K562 (cell line): ENCODE data around the gene PIGB. TPM values are rescaled to one million over a fixed set of nuclear protein-coding genes. Genes with fewer than 3 reads are reported as not detected.
A peak's percentile ranks its signal among the peaks of the same experiment; 100 is the strongest.

Experiments
- ATAC-seq: fragments of 200-7000 bp; cut with Tn5 transposase; 3 replicates; pipeline ENCODE4 v1.9.1; 2020; ENCODE audit warnings: moderate library complexity
- BruUV-seq: library from RNA; stranded (reverse); fragments of 400-500 nt; replicated peaks from 2 replicates; lab custom pipeline; 2021; lab: Mats Ljungman, UMichigan
- CTCF ChIA-PET: fragments of 300-600 bp; formaldehyde crosslinking; extraction: SDS; loops from one replicate; lab custom pipeline; 2021; ENCODE audit warnings: low intra/inter-chr PET ratio; lab: Yijun Ruan, JAX
- POLR2A ChIA-PET: fragments of 300-600, 350-650 bp; sonication (Branson Sonifier 250); formaldehyde crosslinking; extraction: SDS; loops from one replicate; lab custom pipeline; 2021; ENCODE audit warnings: antibody characterized with exemption, inconsistent platforms; lab: Yijun Ruan, JAX
- DNase-seq, 4 experiments: peaks; one replicate each; pipeline versions ENCODE4 v3.0.0 to v3.0.0-alpha.2; 2011 to 2018; ENCODE audit warnings: low spot score in 3 of 4, mixed read lengths in 3 of 4; ENCODE audit errors: extremely low read depth in 1 of 4
- FAIRE-seq: peaks from 2 replicates; lab custom pipeline; 2011; peaks lifted over from hg19 to GRCh38; lab: Jason Lieb, UNC
- H2AFZ ChIP-seq: 2 replicates; pipeline ENCODE4 v1.6.0; 2011; ENCODE audit warnings: low read depth, low read length, control low read depth, inconsistent platforms
- H3K27ac ChIP-seq: fragments of 200-600 bp; 3 replicates; pipeline ENCODE4 v1.8.0; 2011; ENCODE audit warnings: low read depth, mild to moderate bottlenecking, control low read depth, inconsistent platforms, low read length, moderate library complexity, mixed read lengths; ENCODE audit errors: extremely low read depth
- H3K27me3 ChIP-seq, 2 experiments: fragments of 300-600 bp in 1 of 2; 2 replicates in 1 of 2; 3 replicates in 1 of 2; pipeline versions ENCODE4 v1.6.0 to v1.8.0; 2011; ENCODE audit warnings: inconsistent platforms in 2 of 2, low read length in 2 of 2, mild to moderate bottlenecking in 1 of 2, mixed read lengths in 1 of 2, moderate library complexity in 1 of 2; ENCODE audit not compliant: control insufficient read depth in 2 of 2, insufficient read depth in 2 of 2
- H3K36me3 ChIP-seq: fragments of 300-600 bp; 3 replicates; pipeline ENCODE4 v1.8.0; 2011; ENCODE audit warnings: mild to moderate bottlenecking, low read length, inconsistent platforms; ENCODE audit not compliant: control insufficient read depth, insufficient read depth
- H3K4me1 ChIP-seq, 2 experiments: fragments of 200-600 bp in 1 of 2; replicated peaks in 1 of 2; 2 replicates in 1 of 2; 3 replicates in 1 of 2; pipeline versions ENCODE4 v1.5.1 to v1.8.0; 2011; ENCODE audit warnings: inconsistent platforms in 2 of 2, low read length in 2 of 2, mild to moderate bottlenecking in 1 of 2, mixed read lengths in 1 of 2, moderate library complexity in 1 of 2; ENCODE audit not compliant: control insufficient read depth in 2 of 2, insufficient read depth in 2 of 2
- H3K4me2 ChIP-seq: 2 replicates; pipeline ENCODE4 v1.6.1; 2011; ENCODE audit warnings: low read length, control low read depth, inconsistent platforms, mixed read lengths; ENCODE audit not compliant: insufficient read depth
- H3K4me3 ChIP-seq: fragments of 200-600 bp; sonication (generic), shearing (Covaris generic); 2 replicates; pipeline ENCODE4 v1.5.1; 2016; ENCODE audit warnings: control low read depth, inconsistent platforms
- H3K79me2 ChIP-seq: fragments of 200-600 bp; 3 replicates; pipeline ENCODE4 v1.8.0; 2011; ENCODE audit warnings: low read length, inconsistent platforms; ENCODE audit not compliant: control insufficient read depth, insufficient read depth
- H3K9ac ChIP-seq, 2 experiments: 2 replicates each; pipeline versions ENCODE4 v1.6.0 to v1.6.1; 2011; ENCODE audit warnings: low read depth in 2 of 2, low read length in 2 of 2, control low read depth in 1 of 2, inconsistent platforms in 1 of 2, mild to moderate bottlenecking in 1 of 2, mixed read lengths in 1 of 2; ENCODE audit not compliant: insufficient read depth in 1 of 2
- H3K9me1 ChIP-seq: one replicate; pipeline ENCODE4 v1.6.0; 2011; ENCODE audit warnings: inconsistent platforms, mild to moderate bottlenecking, low read length, moderate library complexity; ENCODE audit not compliant: control insufficient read depth, insufficient read depth
- H3K9me3 ChIP-seq: replicated peaks from 2 replicates; pipeline ENCODE4 v1.5.1; 2011; ENCODE audit warnings: low read depth, low read length, inconsistent platforms; ENCODE audit not compliant: control insufficient read depth, insufficient read depth
- H4K20me1 ChIP-seq: replicated peaks from 2 replicates; pipeline ENCODE4 v1.6.1; 2011; ENCODE audit warnings: low read length, inconsistent platforms, mixed read lengths; ENCODE audit not compliant: control insufficient read depth, insufficient read depth
- FOSL1 ChIP-seq: fragments of 200-800 bp; sonication (Bioruptor generic); conservative IDR thresholded peaks from 2 replicates; pipeline ENCODE4 v1.6.1; 2016; ENCODE audit warnings: missing genetic modification characterization, missing compliant biosample characterization
- SMARCE1 ChIP-seq: fragments of 450-650 bp; IDR thresholded peaks from 2 replicates; pipeline ENCODE4 v1.7.1; 2016; ENCODE audit warnings: mild to moderate bottlenecking
- TCF7L2 ChIP-seq: fragments of 150-350 bp; IDR thresholded peaks from 2 replicates; pipeline ENCODE4 v1.6.1; 2016; ENCODE audit warnings: low read depth, mild to moderate bottlenecking, low read length, moderate library complexity
- U2AF1 ChIP-seq: fragments of 200-400 bp; formaldehyde crosslinking; optimal IDR thresholded peaks from 2 replicates; pipeline ENCODE3; 2017; ENCODE audit warnings: mild to moderate bottlenecking, low read depth, low read length, moderate library complexity
- ZBTB8A ChIP-seq: fragments of 450-650 bp; IDR thresholded peaks from 2 replicates; pipeline ENCODE4 v1.6.1; 2018; ENCODE audit warnings: mild to moderate bottlenecking, moderate library complexity; ENCODE audit not compliant: partially characterized antibody
- ZNF175 ChIP-seq: fragments of 200-800 bp; sonication (Bioruptor generic); IDR thresholded peaks from 2 replicates; pipeline ENCODE4 v1.6.1; 2016; ENCODE audit warnings: low read depth, mild to moderate bottlenecking, missing genetic modification characterization, missing compliant biosample characterization
- ZNF589 ChIP-seq: fragments of 200-800 bp; sonication (Bioruptor generic); IDR thresholded peaks from 2 replicates; pipeline ENCODE4 v1.6.1; 2016; ENCODE audit warnings: low read depth, missing genetic modification characterization, missing compliant biosample characterization
- WGBS: fragments of 100-300 bp; shearing (Covaris generic); methylation state at CpG from one replicate; pipeline ENCODE4 v1.1.6; 2016; ENCODE audit warnings: low coverage, mixed read lengths; ENCODE audit not compliant: insufficient coverage; ENCODE audit errors: missing lambda C conversion rate; 5-methylcytosine and 5-hydroxymethylcytosine counted together
- in situ Hi-C: fragments of 300-500 bp; cut with MboI; formaldehyde crosslinking; loops from 4 replicates; pipeline ENCODE4 v1.15.0; 2018; ENCODE audit warnings: inconsistent platforms, mixed read lengths
- intact Hi-C: fragments of 100-400 bp; cut with micrococcal nuclease; formaldehyde crosslinking; loops from 2 replicates; pipeline ENCODE4 v1.14.2; 2022
- polyA plus RNA-seq, 8 experiments: library from polyadenylated mRNA; depleted of rRNA in 4 of 8; stranded (reverse) in 5 of 8; unstranded in 3 of 8; fragments of >200 nt; fragmentation: Nextera tagmentation in 2 of 8; fragmentation: Illumina TruSeq in 1 of 8; extraction: Ambion mirVana in 2 of 8; extraction: Trizol in 1 of 8; gene quantifications; 2 replicates each; pipeline versions ENCODE4 v1.2.1 to v1.2.3, GENCODE V29; 2011 to 2014; ENCODE audit warnings: inconsistent platforms in 1 of 8, missing spikeins in 1 of 8
- total RNA-seq, 7 experiments: library from RNA; depleted of rRNA in 6 of 7; stranded (reverse); fragments of >200 nt in 6 of 7; fragmentation: Illumina TruSeq in 2 of 7; extraction: Trizol in 2 of 7; gene quantifications; 2 replicates each; pipeline versions ENCODE4 v1.2.1 to v1.2.3, GENCODE V29; 2011 to 2021; ENCODE audit warnings: low replicate concordance in 1 of 7

PIGB gene
- total and polyA plus RNA-seq, 9 of the 15 experiments (the other 6 are each of a cell fraction or from before 2014, with no cell fraction given): 9.9 to 32.3 (median 18.2) TPM

GRCh38 chr15:55276324-55276723 is 42.7 kb upstream of the PIGB start:
- FAIRE-seq: no peak
- H3K4me1 ChIP-seq: peaks cover 19 to 38% of the 10 kb centered on the region in 2 experiments
- no peaks in the 10 kb centered on the region for H3K9me3 ChIP-seq
- H3K27me3 ChIP-seq: no peaks in the 10 kb centered on the region
- 94% methylated on average over 5 of the region's 5 CpGs for WGBS
- peaks cover 87% of the 10 kb centered on the region for H3K79me2 ChIP-seq
- intact Hi-C loops (no loop called here), in situ Hi-C loops (no loop called here)
- H3K9ac ChIP-seq: no peak overlapping the region
- H2AFZ ChIP-seq: no peak overlapping the region
- TF ChIP-seq SMARCE1 (no peak), U2AF1 (no peak), ZBTB8A (no peak)
- H3K4me3 ChIP-seq: no peak overlapping the region
- no peak overlapping the region for H3K4me2 ChIP-seq
- DNase-seq: no peak
- no peaks in the 10 kb centered on the region for H4K20me1 ChIP-seq
- ChIA-PET CTCF (no interaction called here), POLR2A (interaction anchor here (1.0 to 2.2 kb wide), 3 partner anchors 9 to 24 kb away, joined by 3 to 7 read pairs (median 4); no protein-coding TSS in a partner anchor)
- peaks cover 26% of the 10 kb centered on the region for H3K36me3 ChIP-seq
- H3K27ac ChIP-seq: no peak overlapping the region
- no TSS peak for BruUV-seq
- H3K9me1 ChIP-seq: no peaks in the 10 kb centered on the region
- no peak for ATAC-seq

- H2AFZ ChIP-seq: peak overlapping the region; percentile 19; the same call in 1 of the 2 replicates
- no TSS peak for BruUV-seq
- ChIA-PET POLR2A (interaction anchor here (0.6 to 3.4 kb wide), 3 partner anchors 7 to 24 kb away, joined by 3 to 14 read pairs (median 7); no protein-coding TSS in a partner anchor), CTCF (no interaction called here)
- in situ Hi-C loops: no loop called here
- no peaks in the 10 kb centered on the region for H3K9me3 ChIP-seq
- H3K4me1 ChIP-seq: peaks cover 21 to 45% of the 10 kb centered on the region in 2 experiments
- no peaks in the 10 kb centered on the region for H4K20me1 ChIP-seq
- WGBS: 39% methylated on average over 7 of the region's 7 CpGs
- H3K9me1 ChIP-seq: peaks cover 4% of the 10 kb centered on the region
- ATAC-seq (no peak), FAIRE-seq (no peak), DNase-seq (no peak)
- peak overlapping the region; percentile 74 for H3K27ac ChIP-seq
- H3K36me3 ChIP-seq: peaks cover 26% of the 10 kb centered on the region
- no peaks in the 10 kb centered on the region for H3K27me3 ChIP-seq
- intact Hi-C loops: no loop called here
- H3K4me3 ChIP-seq: no peak overlapping the region
- H3K79me2 ChIP-seq: peaks cover 88% of the 10 kb centered on the region
- H3K4me2 ChIP-seq: 0 out of 2 replicates have a peak overlapping the region, but pooled peaks have one; percentile 23
- 0 out of 2 replicates have a peak, but pooled peaks have one; percentile 29 for TF ChIP-seq FOSL1 (tag)
- TF ChIP-seq ZNF589: peak; percentile 30; the same call in 1 of the 2 replicates
- TF ChIP-seq TCF7L2: no peak
- TF ChIP-seq ZNF175 (CRISPR knock-in tag): 0 out of 2 replicates have a peak, but pooled peaks have one; percentile 22
- H3K9ac ChIP-seq: peak overlapping the region in 1 of 2 experiments; percentile 40; a peak in 2 of 4 replicates
Measured at GRCh38 chr15:55277116-55277564, 41.9 kb upstream of the PIGB start.
